Effector memory CD8-positive, alpha-beta T cell (primary cell): ENCODE data around the gene TRPV2.

Source experiments
- ATAC-seq: fragments of 150-1000 bp; cut with Tn5 transposase; replicated peaks from 2 replicates; pipeline ENCODE4 v1.10.0; 2021; ENCODE audit warnings: mild to moderate bottlenecking, moderate library complexity
- DNase-seq, 3 experiments: peaks; one replicate each; pipeline ENCODE4 v3.0.0; 2021
- H3K27ac Mint-ChIP-seq, 2 donors: one replicate each; pipeline ENCODE4 v1.8.0; 2022; ENCODE audit warnings: mild to moderate bottlenecking in 2 of 2, mixed read lengths in 2 of 2, moderate library complexity in 2 of 2
- H3K27me3 Mint-ChIP-seq, 2 donors: one replicate each; pipeline ENCODE4 v1.8.0; 2022; ENCODE audit warnings: mixed read lengths in 2 of 2
- H3K36me3 Mint-ChIP-seq: one replicate; pipeline ENCODE4 v1.8.0; 2022; ENCODE audit warnings: mild to moderate bottlenecking, moderate library complexity, mixed read lengths; ENCODE audit not compliant: insufficient read depth
- H3K4me1 Mint-ChIP-seq, 2 donors: one replicate each; pipeline ENCODE4 v1.8.0; 2022; ENCODE audit warnings: low read depth in 2 of 2, mixed read lengths in 2 of 2
- H3K4me3 Mint-ChIP-seq, 2 donors: one replicate each; pipeline ENCODE4 v1.8.0; 2022; ENCODE audit warnings: mild to moderate bottlenecking in 2 of 2, mixed read lengths in 2 of 2, moderate library complexity in 2 of 2
- H3K9me3 Mint-ChIP-seq, 2 donors: one replicate each; pipeline ENCODE4 v1.8.0; 2022; ENCODE audit warnings: mixed read lengths in 2 of 2

TRPV2 gene

DNA sequence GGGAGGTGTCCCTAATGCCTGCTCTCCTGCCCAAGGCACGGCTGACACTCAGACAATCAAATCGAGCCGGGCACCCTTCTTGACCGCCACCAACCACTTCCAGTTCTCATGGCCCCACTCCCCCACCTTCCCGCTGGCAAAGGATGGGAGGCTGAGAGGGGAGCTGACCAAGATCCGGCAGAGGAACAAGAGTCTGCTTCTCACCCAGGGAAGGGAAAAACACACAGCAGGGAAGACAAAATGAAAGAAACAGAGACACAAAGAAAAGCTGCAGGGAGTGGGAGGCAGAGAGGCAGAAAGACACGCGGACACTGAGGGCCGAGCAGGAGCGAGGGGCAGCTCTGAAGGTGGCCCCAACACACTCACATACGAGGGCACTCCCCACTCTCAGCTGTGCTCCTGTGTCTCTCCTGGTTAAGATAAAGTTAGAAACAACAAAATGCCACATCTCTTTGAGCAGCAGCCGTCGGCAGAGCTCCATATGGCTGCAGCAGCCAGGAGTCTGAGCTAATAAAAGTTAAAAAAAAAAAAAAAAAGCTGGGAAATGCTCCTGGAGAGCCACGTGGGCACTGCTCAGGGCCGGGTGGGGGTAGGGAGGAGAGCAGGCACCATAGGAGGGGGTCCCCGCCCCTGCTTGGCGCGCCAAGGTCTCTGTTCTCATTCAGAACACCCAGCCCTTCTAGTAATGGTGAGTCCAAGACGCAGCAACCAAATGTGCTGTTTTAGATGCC, 69.2 kb downstream of the TRPV2 start:
- DNase-seq (no peak), ATAC-seq (no peak)
- Mint-ChIP-seq H3K36me3 (peaks cover 4% of the 10 kb centered on the region), H3K27ac (no peak overlapping the region), H3K27me3 (no peaks in the 10 kb centered on the region), H3K4me3 (no peak overlapping the region), H3K4me1 (peaks cover 4 to 8% of the 10 kb centered on the region in 2 donors), H3K9me3 (no peaks in the 10 kb centered on the region)
